ENCODE results near the gene CDK5RAP2. TPM values are rescaled to one million over a fixed set of nuclear protein-coding genes. Genes with fewer than 3 reads are reported as not detected.
A peak's percentile ranks its signal among the peaks of the same experiment; 100 is the strongest.
"Not testable (repeated sequence)": the region's sequence is repeated elsewhere in the genome, so short reads cannot be mapped to it uniquely, and the experiment has no call there.

CDK5RAP2 gene
- total RNA-seq, 1 donor from 2014 or later = 50.8 TPM

- TF ChIP-seq, protein P1, sequence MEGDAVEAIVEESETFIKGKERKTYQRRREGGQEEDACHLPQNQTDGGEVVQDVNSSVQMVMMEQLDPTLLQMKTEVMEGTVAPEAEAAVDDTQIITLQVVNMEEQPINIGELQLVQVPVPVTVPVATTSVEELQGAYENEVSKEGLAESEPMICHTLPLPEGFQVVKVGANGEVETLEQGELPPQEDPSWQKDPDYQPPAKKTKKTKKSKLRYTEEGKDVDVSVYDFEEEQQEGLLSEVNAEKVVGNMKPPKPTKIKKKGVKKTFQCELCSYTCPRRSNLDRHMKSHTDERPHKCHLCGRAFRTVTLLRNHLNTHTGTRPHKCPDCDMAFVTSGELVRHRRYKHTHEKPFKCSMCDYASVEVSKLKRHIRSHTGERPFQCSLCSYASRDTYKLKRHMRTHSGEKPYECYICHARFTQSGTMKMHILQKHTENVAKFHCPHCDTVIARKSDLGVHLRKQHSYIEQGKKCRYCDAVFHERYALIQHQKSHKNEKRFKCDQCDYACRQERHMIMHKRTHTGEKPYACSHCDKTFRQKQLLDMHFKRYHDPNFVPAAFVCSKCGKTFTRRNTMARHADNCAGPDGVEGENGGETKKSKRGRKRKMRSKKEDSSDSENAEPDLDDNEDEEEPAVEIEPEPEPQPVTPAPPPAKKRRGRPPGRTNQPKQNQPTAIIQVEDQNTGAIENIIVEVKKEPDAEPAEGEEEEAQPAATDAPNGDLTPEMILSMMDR (IDR thresholded peaks at IDR 0.05; ENCODE audit: unreplicated experiment) = no peak
- Mint-ChIP-seq H3K4me3 (ENCODE audit: unreplicated experiment) (no peak overlapping the region), H3K9me3 (ENCODE audit: unreplicated experiment) (no peaks in the 10 kb centered on the region), H3K27ac (ENCODE audit: unreplicated experiment) (no peak overlapping the region), H3K4me1 (ENCODE audit: unreplicated experiment) (no peaks in the 10 kb centered on the region), H3K27me3 (ENCODE audit: unreplicated experiment) (peaks cover 3% of the 10 kb centered on the region), H3K36me3 (ENCODE audit: low read depth, unreplicated experiment) (peaks cover 53% of the 10 kb centered on the region)
- DNase-seq (ENCODE audit: low spot score) = peak; percentile 32
These were observed 48.2 kb downstream of the CDK5RAP2 start for GRCh38 chr9:120531683-120532300.

DNA sequence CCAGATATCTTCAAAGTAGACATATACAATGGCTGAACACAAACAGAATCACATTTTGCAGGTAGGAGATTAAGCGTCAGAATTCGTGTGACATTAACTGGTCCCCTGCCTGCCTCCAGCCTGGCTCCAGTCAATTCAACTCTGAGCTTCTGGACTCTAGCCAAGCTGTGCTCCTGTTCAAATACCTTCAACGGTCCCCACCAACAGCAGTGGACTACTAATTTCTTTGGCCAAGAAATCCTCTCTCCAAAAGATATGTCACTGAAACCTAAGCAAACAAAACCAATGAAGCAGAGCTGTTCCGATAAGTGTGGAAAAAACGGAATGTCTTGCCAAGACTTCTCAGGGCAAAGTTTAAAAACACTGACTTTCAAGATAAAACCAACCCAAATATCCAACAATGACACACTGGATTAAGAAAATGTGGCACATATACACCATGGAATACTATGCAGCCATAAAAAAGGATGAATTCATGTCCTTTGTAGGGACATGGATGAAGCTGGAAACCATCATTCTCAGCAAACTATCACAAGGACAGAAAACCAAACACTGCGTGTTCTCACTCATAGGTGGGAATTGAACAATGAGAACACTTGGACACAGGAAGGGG, 49.6 kb downstream of the CDK5RAP2 start:
- H3K36me3 Mint-ChIP-seq (ENCODE audit: low read depth, unreplicated experiment) = peaks cover 54% of the 10 kb centered on the region
- H3K27me3 Mint-ChIP-seq (ENCODE audit: unreplicated experiment); H3K4me1 Mint-ChIP-seq (ENCODE audit: unreplicated experiment); DNase-seq (ENCODE audit: low spot score); H3K9me3 Mint-ChIP-seq (ENCODE audit: unreplicated experiment); H3K27ac Mint-ChIP-seq (ENCODE audit: unreplicated experiment): not testable (repeated sequence)
- H3K4me3 Mint-ChIP-seq (ENCODE audit: unreplicated experiment) = peak overlapping the region; percentile 4

GRCh38 chr9:120528829-120529228, 51.1 kb downstream of the CDK5RAP2 start:
- Mint-ChIP-seq H3K27ac (ENCODE audit: unreplicated experiment) (no peak overlapping the region), H3K36me3 (ENCODE audit: low read depth, unreplicated experiment) (peaks cover 53% of the 10 kb centered on the region), H3K4me3 (ENCODE audit: unreplicated experiment) (no peak overlapping the region), H3K9me3 (ENCODE audit: unreplicated experiment) (no peaks in the 10 kb centered on the region), H3K4me1 (ENCODE audit: unreplicated experiment) (no peaks in the 10 kb centered on the region), H3K27me3 (ENCODE audit: unreplicated experiment) (peaks cover 4% of the 10 kb centered on the region)
- TF ChIP-seq, protein P1 (IDR thresholded peaks at IDR 0.05; ENCODE audit: unreplicated experiment) = no peak
- no peak for DNase-seq (ENCODE audit: low spot score)

- H3K4me1 Mint-ChIP-seq (ENCODE audit: unreplicated experiment) = no peaks in the 10 kb centered on the region
- H3K4me3 Mint-ChIP-seq (ENCODE audit: unreplicated experiment) = peak overlapping the region; percentile 63
- TF ChIP-seq, protein P1 (IDR thresholded peaks at IDR 0.05; ENCODE audit: unreplicated experiment) = no peak
- peaks cover 4% of the 10 kb centered on the region for H3K27me3 Mint-ChIP-seq (ENCODE audit: unreplicated experiment)
- no peak for DNase-seq (ENCODE audit: low spot score)
- no peaks in the 10 kb centered on the region for H3K9me3 Mint-ChIP-seq (ENCODE audit: unreplicated experiment)
- H3K27ac Mint-ChIP-seq (ENCODE audit: unreplicated experiment) = no peak overlapping the region
- H3K36me3 Mint-ChIP-seq (ENCODE audit: low read depth, unreplicated experiment) = peaks cover 54% of the 10 kb centered on the region
These were observed 51.6 kb downstream of the CDK5RAP2 start for GRCh38 chr9:120528327-120528726.

- no peak for DNase-seq (ENCODE audit: low spot score)
- TF ChIP-seq, protein P1 (IDR thresholded peaks at IDR 0.05; ENCODE audit: unreplicated experiment) = no peak
- Mint-ChIP-seq H3K27ac (ENCODE audit: unreplicated experiment) (no peak overlapping the region), H3K4me3 (ENCODE audit: unreplicated experiment) (no peak overlapping the region), H3K9me3 (ENCODE audit: unreplicated experiment) (no peaks in the 10 kb centered on the region), H3K4me1 (ENCODE audit: unreplicated experiment) (no peaks in the 10 kb centered on the region), H3K27me3 (ENCODE audit: unreplicated experiment) (peaks cover 4% of the 10 kb centered on the region), H3K36me3 (ENCODE audit: low read depth, unreplicated experiment) (peaks cover 53% of the 10 kb centered on the region)
These were observed 53.4 kb downstream of the CDK5RAP2 start for GRCh38 chr9:120526534-120526933.
